GM08714 (cell line): ENCODE data around the gene ZNF335.

Source experiments
- H3K4me3 ChIP-seq: fragments of 200-500 bp; sonication (Bioruptor generic); 2 replicates; pipeline ENCODE4 v1.5.1; 2014; ENCODE audit warnings: mild to moderate bottlenecking, low read length, inconsistent platforms
- ZNF274 ChIP-seq: IDR thresholded peaks from 2 replicates; pipeline ENCODE4 v1.6.1; 2012; ENCODE audit warnings: mild to moderate bottlenecking, low read depth, low read length

Gene ZNF335

GRCh38 chr20:45927071-45927878 lies 44.7 kb downstream of the ZNF335 start:
- no peak for TF ChIP-seq ZNF274
- no peak overlapping the region for H3K4me3 ChIP-seq

GRCh38 chr20:45926731-45927070 lies 45.3 kb downstream of the ZNF335 start:
- H3K4me3 ChIP-seq = no peak overlapping the region
- no peak for TF ChIP-seq ZNF274

GRCh38 chr20:45925821-45926506 lies 46.0 kb downstream of the ZNF335 start:
- TF ChIP-seq ZNF274 = no peak
- no peak overlapping the region for H3K4me3 ChIP-seq

GRCh38 chr20:45924391-45925261 lies 47.4 kb downstream of the ZNF335 start:
- TF ChIP-seq ZNF274 = no peak
- H3K4me3 ChIP-seq = no peak overlapping the region

GRCh38 chr20:45921337-45922189 lies 50.4 kb downstream of the ZNF335 start:
- no peak overlapping the region for H3K4me3 ChIP-seq
- TF ChIP-seq ZNF274 = no peak

- H3K4me3 ChIP-seq = no peak overlapping the region
- TF ChIP-seq ZNF274 = no peak
Measured at GRCh38 chr20:45920462-45921336, 51.3 kb downstream of the ZNF335 start.

- no peak overlapping the region for H3K4me3 ChIP-seq
- no peak for TF ChIP-seq ZNF274
Measured at GRCh38 chr20:45919542-45920399, 52.2 kb downstream of the ZNF335 start.

GRCh38 chr20:45918779-45919537 lies 53.0 kb downstream of the ZNF335 start:
- TF ChIP-seq ZNF274 = no peak
- no peak overlapping the region for H3K4me3 ChIP-seq

GRCh38 chr20:45918182-45918737 lies 53.7 kb downstream of the ZNF335 start:
- no peak overlapping the region for H3K4me3 ChIP-seq
- no peak for TF ChIP-seq ZNF274

- TF ChIP-seq ZNF274 = no peak
- no peak overlapping the region for H3K4me3 ChIP-seq
Measured at GRCh38 chr20:45917790-45918141, 54.2 kb downstream of the ZNF335 start.

- TF ChIP-seq ZNF274 = no peak
- H3K4me3 ChIP-seq = no peak overlapping the region
Measured at GRCh38 chr20:45913116-45913515, 58.9 kb downstream of the ZNF335 start.

- no peak overlapping the region for H3K4me3 ChIP-seq
Measured at GRCh38 chr20:45912344-45912682, 59.7 kb downstream of the ZNF335 start.

More at GRCh38 chr20:45912344-45912682, 59.7 kb downstream of the ZNF335 start:
- TF ChIP-seq ZNF274 = no peak
